SK-N-DZ (cell line): Measurements from ENCODE around the gene SLC44A3.

Experiments
- DNase-seq: peaks from one replicate; pipeline ENCODE4 v3.0.0-alpha.2; 2015; ENCODE audit warnings: low spot score

The SLC44A3 gene

DNA sequence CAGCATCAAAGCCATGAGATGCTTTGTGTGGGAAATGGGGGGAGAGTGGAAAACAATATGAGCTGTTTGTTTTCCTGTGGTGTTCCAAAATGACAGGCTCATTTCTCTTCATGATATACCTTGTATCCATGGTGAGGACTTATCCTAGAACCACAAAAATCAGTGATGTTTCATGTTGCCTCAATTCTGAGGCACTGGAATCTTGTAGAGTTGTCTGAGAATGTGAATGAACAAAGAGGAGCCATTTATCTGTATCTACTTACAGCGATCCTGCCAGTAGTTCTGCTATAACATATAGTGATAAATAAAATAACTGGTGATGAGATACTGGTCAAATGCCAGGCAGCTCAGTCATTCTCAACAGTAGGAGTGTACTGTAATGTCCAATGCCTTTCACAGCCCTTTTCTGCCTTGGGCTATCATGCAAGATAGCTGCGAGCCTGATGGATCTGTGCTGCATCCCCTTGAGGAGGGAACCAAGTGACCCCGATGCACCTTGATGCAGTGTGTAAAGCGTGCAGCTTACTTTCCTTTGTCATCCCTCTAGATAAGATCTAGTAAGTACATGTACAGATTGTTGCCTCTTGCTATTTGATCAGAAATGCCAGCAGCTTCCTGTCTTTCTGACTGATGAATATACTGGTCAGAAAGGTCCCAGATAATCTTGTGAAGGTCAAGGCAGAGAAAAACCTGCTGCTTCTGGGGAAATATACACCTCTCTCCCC is 52.8 kb downstream of the SLC44A3 start:
- DNase-seq = peak; percentile 20

- no peak for DNase-seq
These were observed 53.6 kb downstream of the SLC44A3 start for GRCh38 chr1:94873520-94874351.

DNA sequence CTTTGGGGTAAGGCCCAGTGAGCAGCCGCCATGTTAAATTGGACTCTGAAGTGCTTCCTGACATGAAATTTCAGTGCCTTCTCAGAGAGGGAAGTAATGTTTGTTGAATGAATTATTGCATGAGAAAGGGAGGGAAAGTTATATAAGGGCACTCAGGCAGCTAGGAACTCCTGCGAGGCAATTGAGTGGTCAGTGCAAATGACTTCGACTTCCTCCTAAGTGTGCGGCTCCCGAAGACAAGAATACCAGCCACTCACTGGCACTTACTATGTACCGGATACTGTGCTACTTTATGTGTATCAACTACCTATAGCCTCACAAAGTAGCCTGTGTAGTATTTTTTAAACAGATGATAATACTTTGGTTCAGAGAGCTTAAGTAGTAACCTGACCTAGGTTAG is 54.3 kb downstream of the SLC44A3 start:
- DNase-seq = no peak

- no peak for DNase-seq
These were observed 55.6 kb downstream of the SLC44A3 start for GRCh38 chr1:94875794-94876193.

DNA sequence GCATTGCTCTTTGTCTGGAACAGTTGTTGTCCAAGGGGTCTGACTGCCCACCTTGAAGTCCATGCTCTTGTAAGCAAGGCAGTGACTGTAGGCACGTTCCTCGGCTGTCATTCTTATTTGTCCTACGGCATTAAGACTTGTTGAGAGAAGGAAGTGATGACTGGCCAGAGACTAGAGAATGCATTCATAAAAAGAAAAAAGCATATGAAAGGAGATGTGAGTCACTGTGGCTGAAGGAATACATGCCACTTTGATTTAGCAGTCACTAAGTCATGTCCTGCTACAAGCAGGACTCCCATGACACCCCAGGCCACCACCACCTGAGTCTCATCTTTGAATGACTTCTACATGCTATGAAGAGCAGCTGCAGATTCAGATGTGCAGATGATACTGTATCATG is 56.2 kb downstream of the SLC44A3 start:
- DNase-seq = no peak

DNA sequence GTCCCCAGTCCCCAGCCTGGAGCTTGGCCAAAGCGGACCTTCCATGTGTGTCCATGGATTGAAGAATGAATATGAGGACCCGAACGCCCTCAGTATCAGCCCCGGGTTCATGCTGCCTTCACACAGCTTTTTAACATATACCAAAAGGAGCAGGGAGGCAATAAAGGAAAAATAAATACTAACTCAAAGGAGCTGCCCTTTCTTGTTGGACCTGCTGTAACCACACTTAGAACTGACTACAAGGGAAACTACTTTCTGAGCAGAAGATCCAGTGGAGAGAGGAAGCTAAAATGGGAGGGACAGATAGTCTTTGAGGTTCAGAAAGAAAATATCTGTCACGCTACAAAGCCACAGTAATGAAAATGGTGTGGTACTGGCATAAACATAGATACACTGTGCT is 58.2 kb downstream of the SLC44A3 start:
- DNase-seq = no peak

DNA sequence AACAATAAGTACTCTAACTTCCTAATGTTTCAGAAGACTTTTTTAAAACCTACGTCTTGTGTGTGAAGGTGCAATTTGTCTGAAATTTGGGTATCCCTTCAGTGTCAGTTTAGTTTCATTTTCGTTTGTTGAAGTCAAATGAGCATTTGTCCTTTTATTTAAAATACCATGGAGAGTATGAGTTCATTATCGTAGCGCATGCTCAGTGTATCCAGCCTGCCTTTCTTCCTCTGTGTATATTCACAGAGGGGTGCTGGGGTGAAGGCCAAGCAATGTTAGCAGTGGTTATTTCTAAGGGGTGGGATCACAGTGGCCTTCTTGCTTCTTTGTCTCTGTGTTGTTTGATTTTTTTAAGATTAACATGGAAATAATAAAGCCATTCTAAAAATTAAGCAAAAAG is 63.5 kb downstream of the SLC44A3 start:
- no peak for DNase-seq

DNA sequence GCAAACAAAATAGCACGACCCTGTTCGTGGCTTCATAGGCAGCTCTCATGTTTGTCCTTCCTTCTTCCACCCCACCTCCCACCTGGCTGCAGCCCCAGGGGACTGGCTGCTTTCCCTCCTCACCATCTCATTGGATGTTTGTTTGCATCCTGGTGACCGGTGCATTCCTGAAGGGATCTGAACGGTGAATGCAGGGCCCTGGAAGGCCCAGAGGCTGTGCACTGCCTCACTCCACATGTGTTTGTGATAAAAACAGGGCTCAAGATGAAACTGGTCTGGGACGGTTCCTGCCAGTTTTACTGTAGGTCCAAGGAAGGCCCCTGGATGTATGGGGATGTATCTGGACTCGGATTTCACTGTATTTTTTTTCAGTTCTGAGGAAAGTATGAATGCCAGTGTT is 63.9 kb downstream of the SLC44A3 start:
- DNase-seq = no peak

DNA sequence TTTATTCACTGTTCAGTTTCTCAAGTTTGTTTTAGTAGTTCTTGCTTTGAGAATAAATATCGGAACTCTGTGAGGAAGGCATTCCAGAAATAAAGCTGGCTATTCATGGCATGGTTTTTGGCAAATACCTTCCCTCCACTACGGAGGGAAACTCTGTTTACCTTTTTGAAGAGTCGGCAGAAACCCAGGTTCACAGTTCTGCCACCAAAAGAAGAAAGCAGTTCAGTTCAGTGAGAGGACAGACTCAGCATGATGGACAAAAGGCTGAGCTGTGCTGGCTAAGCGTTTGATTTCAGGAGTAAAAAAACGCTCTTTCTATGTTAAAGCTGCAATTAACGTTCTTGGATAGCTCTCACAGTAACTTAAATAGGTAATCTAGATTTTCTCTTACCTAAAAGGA is 64.3 kb downstream of the SLC44A3 start:
- no peak for DNase-seq

DNA sequence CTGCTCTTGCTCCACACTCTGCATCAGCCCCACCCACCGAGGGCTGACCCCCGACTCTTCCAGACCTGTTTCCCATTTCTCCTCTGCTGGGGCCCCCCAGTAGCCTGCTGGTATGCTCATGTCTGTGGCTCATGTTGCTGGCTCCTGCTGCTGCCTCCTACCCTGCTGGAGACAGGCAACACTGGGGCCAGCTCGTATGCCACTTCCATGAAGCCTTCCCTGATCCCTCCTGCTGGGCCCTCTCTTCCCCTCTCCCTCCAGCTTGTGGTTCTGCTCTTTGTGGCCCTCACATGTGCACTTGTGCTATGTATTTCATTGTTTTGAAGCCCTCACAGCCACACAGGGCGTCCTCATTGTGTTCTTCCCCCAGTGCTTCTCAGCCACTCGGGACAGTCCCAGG is 66.2 kb downstream of the SLC44A3 start:
- no peak for DNase-seq

GRCh38 chr1:94887106-94887505 is 66.9 kb downstream of the SLC44A3 start:
- DNase-seq = no peak

GRCh38 chr1:94887603-94888171 is 67.5 kb downstream of the SLC44A3 start:
- no peak for DNase-seq

DNA sequence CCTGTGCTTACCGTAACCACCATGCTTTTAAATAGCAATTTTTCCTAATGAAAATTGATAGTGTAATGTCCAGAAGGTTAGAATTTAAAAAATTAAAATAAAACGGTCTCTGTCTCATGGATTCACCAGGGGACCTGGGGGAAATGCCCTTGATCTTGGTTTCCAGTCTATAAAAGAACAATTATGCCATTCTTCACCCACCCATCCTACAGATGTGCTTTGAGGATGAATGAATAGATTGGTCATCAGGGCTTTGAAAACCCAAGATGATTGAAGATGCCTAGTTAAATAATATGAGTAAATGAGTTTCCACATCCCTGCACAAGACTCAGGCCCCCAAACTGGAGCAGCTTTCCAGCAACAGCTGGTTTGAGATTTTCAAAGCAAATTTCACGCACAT is 68.0 kb downstream of the SLC44A3 start:
- DNase-seq = no peak

DNA sequence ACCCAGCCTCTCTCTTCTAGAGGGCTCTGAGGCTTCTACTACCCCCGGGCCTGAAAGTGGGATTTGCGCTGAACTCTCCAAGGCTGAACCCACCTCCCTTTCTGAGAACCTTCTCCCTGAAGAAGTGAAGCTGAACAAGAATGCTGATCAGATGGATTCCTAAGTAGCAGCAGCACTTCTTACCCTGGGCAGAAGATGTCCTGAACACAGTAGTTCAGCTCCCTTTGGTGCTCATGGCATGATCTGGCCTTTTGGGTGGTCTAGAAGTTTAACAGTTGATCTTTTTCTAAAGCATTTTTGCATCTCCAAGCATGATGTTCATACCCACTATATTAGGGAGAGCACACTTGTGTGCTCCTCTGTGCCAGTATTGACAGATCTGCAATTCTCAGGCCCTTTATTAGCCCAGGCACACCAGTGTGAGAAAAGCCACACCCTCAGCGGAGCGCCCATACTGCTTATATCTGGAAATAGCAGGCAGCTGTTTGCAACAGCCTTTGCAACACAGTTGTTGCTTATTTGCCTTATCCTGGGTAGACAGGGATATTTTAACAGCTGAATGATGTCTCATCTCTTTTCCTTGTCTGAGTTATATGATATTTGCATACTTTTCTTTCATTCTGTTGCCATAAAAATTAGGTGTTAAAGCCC is 72.6 kb downstream of the SLC44A3 start:
- no peak for DNase-seq

- no peak for DNase-seq
These were observed 74.5 kb downstream of the SLC44A3 start for GRCh38 chr1:94894630-94895029.

DNA sequence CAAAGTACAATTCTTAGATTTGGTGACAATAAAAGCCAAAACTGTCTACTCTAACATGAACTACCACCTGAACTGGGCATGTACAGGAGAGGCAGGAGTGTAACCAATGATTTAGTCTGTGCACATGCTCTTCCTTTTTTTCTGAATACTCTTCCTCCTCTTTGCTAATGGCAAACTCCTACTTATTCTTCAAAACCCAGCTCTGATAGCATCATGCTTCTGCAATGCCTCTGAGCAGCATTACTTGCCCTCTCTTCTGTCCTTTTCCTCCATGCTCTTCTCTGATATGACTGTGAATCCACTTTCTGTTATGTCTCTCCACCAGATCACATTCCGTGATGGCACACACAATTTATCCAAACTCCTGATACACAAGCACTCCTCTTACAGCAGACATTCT is 75.4 kb downstream of the SLC44A3 start:
- DNase-seq = no peak

- no peak for DNase-seq
These were observed 78.6 kb downstream of the SLC44A3 start for GRCh38 chr1:94898491-94899385.

DNA sequence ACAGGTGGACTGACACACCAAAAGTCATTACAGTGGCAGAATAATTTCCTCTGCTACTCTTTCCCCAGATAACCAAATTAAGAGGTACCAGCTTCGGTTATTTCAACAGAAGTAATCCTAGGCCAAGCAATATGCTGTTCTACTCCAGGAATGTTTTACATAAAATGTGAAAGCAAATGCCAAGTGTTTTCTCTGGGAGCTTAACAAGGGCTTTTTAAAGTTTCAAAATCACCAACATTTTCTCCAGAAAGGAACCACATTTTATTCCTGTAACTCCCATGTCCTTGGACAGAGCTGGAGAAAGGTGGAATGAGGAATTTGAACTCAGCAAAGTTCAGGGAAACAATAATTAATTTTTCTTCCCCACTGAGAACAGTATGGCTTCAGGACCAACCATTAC is 79.6 kb downstream of the SLC44A3 start:
- DNase-seq = no peak

- no peak for DNase-seq
These were observed 81.7 kb downstream of the SLC44A3 start for GRCh38 chr1:94901841-94902240.

- DNase-seq = no peak
These were observed 83.3 kb downstream of the SLC44A3 start for GRCh38 chr1:94903280-94904009.

DNA sequence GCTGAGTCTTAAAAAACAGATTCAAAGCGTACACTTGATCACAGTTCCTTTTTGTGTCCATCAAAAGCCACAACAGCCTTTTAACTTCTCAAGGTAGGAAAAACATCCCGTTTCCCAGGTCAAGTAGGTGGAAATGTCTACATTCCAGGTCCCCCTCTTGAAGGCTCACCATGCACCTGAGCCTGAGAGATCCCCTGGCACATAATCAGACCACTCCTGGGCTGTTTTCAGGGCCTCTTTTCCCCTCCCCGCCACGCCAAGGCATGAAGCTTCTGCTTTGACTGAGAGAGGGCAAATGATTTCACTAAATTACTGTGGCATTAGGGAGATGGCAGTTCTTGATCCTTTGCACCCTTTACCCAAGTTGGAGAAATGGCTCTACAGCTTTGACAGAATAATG is 85.0 kb downstream of the SLC44A3 start:
- no peak for DNase-seq
